ENCODE measurements around the gene CNPY1. TPM values are rescaled to one million over a fixed set of nuclear protein-coding genes. Genes with fewer than 3 reads are reported as not detected.

The CNPY1 gene
- total RNA-seq, 2 experiments from 2014 or later, result not detected

GRCh38 chr7:155486783-155487508, 59.4 kb downstream of the CNPY1 start:
- CTCF ChIA-PET, result interaction anchor here (1.5 kb wide), 1 partner anchor 14 kb away, joined by 4 read pairs; no protein-coding TSS in a partner anchor
- H3K4me1 Mint-ChIP-seq (ENCODE audit: low read depth), result peaks cover 38% of the 10 kb centered on the region

GRCh38 chr7:155484483-155485399, 61.6 kb downstream of the CNPY1 start:
- DNase-seq (no peak), ATAC-seq (no peak)
- H3K4me3 Mint-ChIP-seq, result no peak overlapping the region
- H3K27me3 Mint-ChIP-seq (ENCODE audit: low read depth), result peaks cover 30% of the 10 kb centered on the region
- ChIA-PET POLR2A (no interaction called here), CTCF (no interaction called here)
- no peak overlapping the region for H3K27ac Mint-ChIP-seq
- H3K36me3 Mint-ChIP-seq (ENCODE audit: low read depth), result no peaks in the 10 kb centered on the region
- peaks cover 17% of the 10 kb centered on the region for H3K4me1 Mint-ChIP-seq (ENCODE audit: low read depth)
- no peaks in the 10 kb centered on the region for H3K9me3 Mint-ChIP-seq (ENCODE audit: insufficient read depth)

More at GRCh38 chr7:155486783-155487508, 59.4 kb downstream of the CNPY1 start:
- Mint-ChIP-seq H3K27me3 (ENCODE audit: low read depth) (peaks cover 31% of the 10 kb centered on the region), H3K9me3 (ENCODE audit: insufficient read depth) (no peaks in the 10 kb centered on the region), H3K36me3 (ENCODE audit: low read depth) (peaks cover 3% of the 10 kb centered on the region), H3K27ac (no peak overlapping the region), H3K4me3 (no peak overlapping the region)
- POLR2A ChIA-PET, result no interaction called here
- DNase-seq (no peak), ATAC-seq (no peak)

- Mint-ChIP-seq H3K9me3 (ENCODE audit: insufficient read depth) (no peaks in the 10 kb centered on the region), H3K36me3 (ENCODE audit: low read depth) (no peaks in the 10 kb centered on the region), H3K27ac (no peak overlapping the region), H3K4me1 (ENCODE audit: low read depth) (peaks cover 11% of the 10 kb centered on the region), H3K4me3 (no peak overlapping the region), H3K27me3 (ENCODE audit: low read depth) (peaks cover 35% of the 10 kb centered on the region)
- DNase-seq (no peak), ATAC-seq (no peak)
- CTCF ChIA-PET, result no interaction called here
- POLR2A ChIA-PET, result no interaction called here
Observed at GRCh38 chr7:155483868-155484325, 62.5 kb downstream of the CNPY1 start.

DNA sequence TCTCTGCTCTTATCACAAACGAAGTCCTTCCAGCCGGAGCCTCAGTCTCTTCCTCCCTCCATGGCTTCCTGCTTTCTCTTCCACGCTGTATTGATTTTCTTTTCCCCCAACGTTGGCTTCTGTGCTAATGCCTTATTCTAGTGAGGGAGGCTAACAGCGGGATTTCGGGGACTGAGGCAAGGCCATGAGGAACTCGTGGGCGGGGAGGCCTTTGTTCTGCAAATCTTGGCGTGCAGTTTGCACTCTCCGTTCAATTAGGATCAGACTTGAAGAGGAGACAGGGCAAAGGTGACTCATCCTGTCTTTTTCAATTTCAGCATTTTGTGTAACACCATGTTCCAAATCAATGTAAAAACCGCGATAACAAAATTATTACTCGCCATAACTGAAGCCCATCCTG, 63.1 kb downstream of the CNPY1 start:
- ChIA-PET CTCF (no interaction called here), POLR2A (no interaction called here)
- Mint-ChIP-seq H3K4me1 (ENCODE audit: low read depth) (peaks cover 9% of the 10 kb centered on the region), H3K36me3 (ENCODE audit: low read depth) (no peaks in the 10 kb centered on the region), H3K4me3 (no peak overlapping the region), H3K9me3 (ENCODE audit: insufficient read depth) (no peaks in the 10 kb centered on the region), H3K27me3 (ENCODE audit: low read depth) (peaks cover 40% of the 10 kb centered on the region), H3K27ac (no peak overlapping the region)
- ATAC-seq (no peak), DNase-seq (no peak)

- ATAC-seq (peak; percentile 51), DNase-seq (no peak)
- ChIA-PET POLR2A (no interaction called here), CTCF (no interaction called here)
- Mint-ChIP-seq H3K4me3 (no peak overlapping the region), H3K4me1 (ENCODE audit: low read depth) (peaks cover 13% of the 10 kb centered on the region), H3K36me3 (ENCODE audit: low read depth) (no peaks in the 10 kb centered on the region), H3K27ac (no peak overlapping the region), H3K9me3 (ENCODE audit: insufficient read depth) (no peaks in the 10 kb centered on the region), H3K27me3 (ENCODE audit: low read depth) (peaks cover 40% of the 10 kb centered on the region)
Observed at GRCh38 chr7:155482511-155483183, 63.7 kb downstream of the CNPY1 start.

DNA sequence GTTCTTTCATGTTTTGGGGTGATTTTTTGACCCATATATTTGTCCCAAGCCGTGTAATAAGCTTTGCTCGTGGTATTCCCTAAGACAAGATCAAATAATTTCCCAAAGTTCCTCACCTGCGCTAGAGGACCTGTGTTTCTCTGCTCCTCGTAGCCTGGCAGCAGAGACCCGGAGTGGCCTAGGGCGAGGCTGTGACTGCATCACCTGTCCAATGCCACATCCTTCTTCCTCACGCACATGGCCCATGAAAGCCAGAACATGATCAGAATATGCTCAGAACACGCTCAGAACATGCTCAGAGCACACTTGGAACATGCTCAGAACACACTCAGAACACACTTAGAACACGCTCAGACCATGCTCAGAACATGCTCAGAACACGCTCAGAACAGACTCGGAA, 64.6 kb downstream of the CNPY1 start:
- DNase-seq (no peak), ATAC-seq (no peak)
- H3K27ac Mint-ChIP-seq, result no peak overlapping the region
- H3K27me3 Mint-ChIP-seq (ENCODE audit: low read depth), result peaks cover 41% of the 10 kb centered on the region
- peaks cover 19% of the 10 kb centered on the region for H3K4me1 Mint-ChIP-seq (ENCODE audit: low read depth)
- ChIA-PET CTCF (no interaction called here), POLR2A (no interaction called here)
- H3K9me3 Mint-ChIP-seq (ENCODE audit: insufficient read depth), result no peaks in the 10 kb centered on the region
- H3K36me3 Mint-ChIP-seq (ENCODE audit: low read depth), result no peaks in the 10 kb centered on the region
- no peak overlapping the region for H3K4me3 Mint-ChIP-seq

- Mint-ChIP-seq H3K4me1 (ENCODE audit: low read depth) (peaks cover 13% of the 10 kb centered on the region), H3K4me3 (no peak overlapping the region), H3K27me3 (ENCODE audit: low read depth) (peaks cover 63% of the 10 kb centered on the region), H3K36me3 (ENCODE audit: low read depth) (no peaks in the 10 kb centered on the region), H3K27ac (peak overlapping the region; percentile 48), H3K9me3 (ENCODE audit: insufficient read depth) (peaks cover 6% of the 10 kb centered on the region)
- ChIA-PET POLR2A (interaction anchor here (1.0 kb wide), 1 partner anchor 14 kb away, joined by 4 read pairs; no protein-coding TSS in a partner anchor), CTCF (interaction anchor here (1.3 kb wide), 1 partner anchor 23 kb away, joined by 4 read pairs; no protein-coding TSS in a partner anchor)
- no peak for DNase-seq
- no peak for ATAC-seq
Observed at GRCh38 chr7:155477476-155477875, 68.9 kb downstream of the CNPY1 start.

- ATAC-seq, result no peak
- POLR2A ChIA-PET, result no interaction called here
- H3K27me3 Mint-ChIP-seq (ENCODE audit: low read depth), result peaks cover 87% of the 10 kb centered on the region
Observed at GRCh38 chr7:155471718-155472117, 74.6 kb downstream of the CNPY1 start.

DNA sequence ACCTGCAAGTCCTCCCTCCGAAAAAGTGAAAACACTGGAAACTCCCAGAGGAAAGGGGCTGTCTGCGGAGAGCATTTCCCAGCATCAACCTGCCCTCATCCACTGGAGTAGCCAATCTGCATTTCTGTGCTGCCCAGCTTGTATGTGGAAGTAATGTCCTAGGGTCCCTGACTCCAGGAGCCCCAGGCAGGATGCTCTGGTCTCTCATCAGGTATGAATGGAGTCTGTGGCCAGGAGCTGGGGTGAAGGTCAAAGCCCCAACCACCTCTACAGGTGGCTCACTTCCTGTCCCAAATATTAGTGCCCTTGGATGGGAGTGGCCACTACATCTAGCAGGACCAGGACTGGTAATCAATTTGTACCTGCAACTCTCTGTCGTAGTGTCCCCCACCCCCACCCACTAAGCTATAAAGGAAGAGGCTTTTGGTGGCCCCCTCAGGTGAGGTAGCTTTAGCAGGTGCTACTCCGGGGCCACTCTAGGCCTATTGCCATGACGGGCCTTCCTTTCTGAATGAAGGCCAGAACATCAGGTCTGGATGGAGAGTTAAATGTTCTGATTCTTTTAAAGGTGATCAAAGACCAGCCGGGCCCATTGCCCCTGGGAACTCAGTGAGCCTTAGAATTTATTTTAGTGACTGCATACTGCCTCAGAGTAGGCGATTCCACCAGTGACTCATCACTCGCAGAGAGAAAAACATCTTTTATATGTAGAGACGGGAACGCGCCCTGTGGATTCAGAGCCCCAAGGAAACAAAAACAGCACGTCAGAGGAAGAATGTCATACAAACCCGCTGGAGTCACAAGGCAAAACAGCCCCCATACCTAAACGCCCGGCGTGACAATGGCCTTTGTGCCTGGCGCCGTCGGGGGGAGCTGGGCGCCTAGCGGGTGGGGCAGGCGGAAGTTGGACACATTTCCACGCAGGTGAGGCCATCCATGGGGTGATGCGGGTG, 75.4 kb downstream of the CNPY1 start:
- Mint-ChIP-seq H3K4me1 (ENCODE audit: low read depth) (peaks cover 11% of the 10 kb centered on the region), H3K4me3 (no peak overlapping the region), H3K27me3 (ENCODE audit: low read depth) (peaks cover 86% of the 10 kb centered on the region), H3K27ac (no peak overlapping the region), H3K9me3 (ENCODE audit: insufficient read depth) (peaks cover 1% of the 10 kb centered on the region), H3K36me3 (ENCODE audit: low read depth) (no peaks in the 10 kb centered on the region)
- DNase-seq (no peak), ATAC-seq (no peak)
- CTCF ChIA-PET, result no interaction called here
- POLR2A ChIA-PET, result no interaction called here

More at GRCh38 chr7:155471718-155472117, 74.6 kb downstream of the CNPY1 start:
- Mint-ChIP-seq H3K36me3 (ENCODE audit: low read depth) (no peaks in the 10 kb centered on the region), H3K9me3 (ENCODE audit: insufficient read depth) (peaks cover 6% of the 10 kb centered on the region), H3K4me3 (no peak overlapping the region), H3K4me1 (ENCODE audit: low read depth) (peaks cover 9% of the 10 kb centered on the region), H3K27ac (no peak overlapping the region)
- DNase-seq, result no peak
- CTCF ChIA-PET, result no interaction called here

GRCh38 chr7:155470186-155470487, 76.2 kb downstream of the CNPY1 start:
- no peak overlapping the region for H3K27ac Mint-ChIP-seq
- H3K27me3 Mint-ChIP-seq (ENCODE audit: low read depth), result peaks cover 86% of the 10 kb centered on the region
- ChIA-PET CTCF (no interaction called here), POLR2A (no interaction called here)
- H3K9me3 Mint-ChIP-seq (ENCODE audit: insufficient read depth), result no peaks in the 10 kb centered on the region
- no peaks in the 10 kb centered on the region for H3K36me3 Mint-ChIP-seq (ENCODE audit: low read depth)
- no peak for ATAC-seq
- no peak for DNase-seq
- no peak overlapping the region for H3K4me3 Mint-ChIP-seq
- H3K4me1 Mint-ChIP-seq (ENCODE audit: low read depth), result peaks cover 17% of the 10 kb centered on the region

Measured in activated CD8-positive, alpha-beta T cell treated with anti-CD3 and anti-CD28 coated beads, Interleukin-2, amount 10 ng/mL, durations not matched to agents 7 days and 5 days (primary cell).